ENCODE results near the gene TDRD3. TPM values are rescaled to one million over a fixed set of nuclear protein-coding genes. Genes with fewer than 3 reads are reported as not detected.
"Not testable (repeated sequence)": the region's sequence is repeated elsewhere in the genome, so short reads cannot be mapped to it uniquely, and the experiment has no call there.

The TDRD3 gene
- total RNA-seq, 1 donor from 2014 or later = 18.5 TPM

- Mint-ChIP-seq H3K27me3 (ENCODE audit: low read depth) (no peaks in the 10 kb centered on the region), H3K4me3 (ENCODE audit: unreplicated experiment) (peak overlapping the region; percentile 81), H3K36me3 (ENCODE audit: low read depth) (no peaks in the 10 kb centered on the region), H3K4me1 (ENCODE audit: low read depth) (peaks cover 33% of the 10 kb centered on the region), H3K9me3 (ENCODE audit: low read depth) (no peaks in the 10 kb centered on the region), H3K27ac (ENCODE audit: unreplicated experiment) (peak overlapping the region; percentile 87)
- no peak for DNase-seq (ENCODE audit: low spot score)
- no peak for TF ChIP-seq CTCF (IDR thresholded peaks at IDR 0.05)
These were observed 2.0 kb downstream of the TDRD3 start for GRCh38 chr13:60398907-60399589.

- Mint-ChIP-seq H3K27ac (ENCODE audit: unreplicated experiment) (no peak overlapping the region), H3K4me3 (ENCODE audit: unreplicated experiment) (no peak overlapping the region), H3K9me3 (ENCODE audit: low read depth) (no peaks in the 10 kb centered on the region), H3K4me1 (ENCODE audit: low read depth) (peaks cover 24% of the 10 kb centered on the region), H3K36me3 (ENCODE audit: low read depth) (no peaks in the 10 kb centered on the region), H3K27me3 (ENCODE audit: low read depth) (no peaks in the 10 kb centered on the region)
- TF ChIP-seq CTCF (IDR thresholded peaks at IDR 0.05) = no peak
- no peak for DNase-seq (ENCODE audit: low spot score)
These were observed 5.0 kb downstream of the TDRD3 start for GRCh38 chr13:60402022-60402421.

GRCh38 chr13:60407095-60407494 is 10.1 kb downstream of the TDRD3 start:
- TF ChIP-seq CTCF (IDR thresholded peaks at IDR 0.05) = no peak
- Mint-ChIP-seq H3K36me3 (ENCODE audit: low read depth) (peaks cover 4% of the 10 kb centered on the region), H3K4me3 (ENCODE audit: unreplicated experiment) (no peak overlapping the region)

GRCh38 chr13:60407852-60408251 is 10.8 kb downstream of the TDRD3 start:
- H3K36me3 Mint-ChIP-seq (ENCODE audit: low read depth); H3K4me3 Mint-ChIP-seq (ENCODE audit: unreplicated experiment); DNase-seq (ENCODE audit: low spot score): not testable (repeated sequence)

More at GRCh38 chr13:60407095-60407494, 10.1 kb downstream of the TDRD3 start:
- peaks cover 11% of the 10 kb centered on the region for H3K4me1 Mint-ChIP-seq (ENCODE audit: low read depth)
- DNase-seq (ENCODE audit: low spot score) = no peak
- no peak overlapping the region for H3K27ac Mint-ChIP-seq (ENCODE audit: unreplicated experiment)
- H3K9me3 Mint-ChIP-seq (ENCODE audit: low read depth) = peaks cover 3% of the 10 kb centered on the region
- H3K27me3 Mint-ChIP-seq (ENCODE audit: low read depth) = no peaks in the 10 kb centered on the region

GRCh38 chr13:60409574-60410292 is 12.7 kb downstream of the TDRD3 start:
- H3K4me3 Mint-ChIP-seq (ENCODE audit: unreplicated experiment); DNase-seq (ENCODE audit: low spot score); H3K9me3 Mint-ChIP-seq (ENCODE audit: low read depth); H3K27me3 Mint-ChIP-seq (ENCODE audit: low read depth); H3K27ac Mint-ChIP-seq (ENCODE audit: unreplicated experiment); H3K36me3 Mint-ChIP-seq (ENCODE audit: low read depth): not testable (repeated sequence)
- H3K4me1 Mint-ChIP-seq (ENCODE audit: low read depth) = peaks cover 11% of the 10 kb centered on the region

More at GRCh38 chr13:60407852-60408251, 10.8 kb downstream of the TDRD3 start:
- H3K27ac Mint-ChIP-seq (ENCODE audit: unreplicated experiment); H3K27me3 Mint-ChIP-seq (ENCODE audit: low read depth); H3K9me3 Mint-ChIP-seq (ENCODE audit: low read depth): not testable (repeated sequence)
- peaks cover 11% of the 10 kb centered on the region for H3K4me1 Mint-ChIP-seq (ENCODE audit: low read depth)

GRCh38 chr13:60410299-60410698 is 13.3 kb downstream of the TDRD3 start:
- H3K36me3 Mint-ChIP-seq (ENCODE audit: low read depth) = peaks cover 4% of the 10 kb centered on the region
- H3K27ac Mint-ChIP-seq (ENCODE audit: unreplicated experiment) = no peak overlapping the region
- H3K27me3 Mint-ChIP-seq (ENCODE audit: low read depth) = no peaks in the 10 kb centered on the region
- no peak for TF ChIP-seq CTCF (IDR thresholded peaks at IDR 0.05)
- no peak for DNase-seq (ENCODE audit: low spot score)
- H3K9me3 Mint-ChIP-seq (ENCODE audit: low read depth) = peaks cover 3% of the 10 kb centered on the region
- no peak overlapping the region for H3K4me3 Mint-ChIP-seq (ENCODE audit: unreplicated experiment)
- peaks cover 11% of the 10 kb centered on the region for H3K4me1 Mint-ChIP-seq (ENCODE audit: low read depth)

Data from chondrocyte (in vitro differentiated cells).